NB4 (cell line): Measurements from ENCODE around the gene S100A1.
"Not testable (repeated sequence)": the region's sequence is repeated elsewhere in the genome, so short reads cannot be mapped to it uniquely, and the experiment has no call there.

ENCODE experiments used
- CTCF ChIP-seq: IDR thresholded peaks from one replicate; pipeline ENCODE4 v1.5.1; 2012; ENCODE audit warnings: low read depth, low read length
- POLR2A ChIP-seq: IDR thresholded peaks from 2 replicates; pipeline ENCODE4 v1.6.1; 2011; ENCODE audit warnings: mild to moderate bottlenecking; ENCODE audit not compliant: insufficient read length; ENCODE audit errors: extremely low read depth

- not testable (repeated sequence) for TF ChIP-seq CTCF, POLR2A
Observed at GRCh38 chr1:153668672-153669071, 40.4 kb downstream of the S100A1 start.
